Activated CD8-positive, alpha-beta memory T cell treated with anti-CD3 and anti-CD28 coated beads for 36 hours (primary cell): ENCODE measurements around the gene DST. TPM values are rescaled to one million over a fixed set of nuclear protein-coding genes. Genes with fewer than 3 reads are reported as not detected.

Source experiments
- CTCF ChIA-PET: fragments of 350-600 bp; sonication (Branson Sonifier 250); formaldehyde crosslinking; loops from one replicate; lab custom pipeline; 2021; ENCODE audit warnings: antibody characterized with exemption; lab: Charles Lee
- POLR2A ChIA-PET: fragments of 350-600 bp; sonication (Branson Sonifier 250); formaldehyde crosslinking; loops from one replicate; lab custom pipeline; 2021; ENCODE audit warnings: antibody characterized with exemption; lab: Charles Lee
- total RNA-seq, 2 experiments: library from RNA; stranded (reverse); gene quantifications; one replicate each; pipeline ENCODE4 v1.2.3, GENCODE V29; 2021

The DST gene
- 1 to 10 TPM; 1.7 TPM for total RNA-seq

DNA sequence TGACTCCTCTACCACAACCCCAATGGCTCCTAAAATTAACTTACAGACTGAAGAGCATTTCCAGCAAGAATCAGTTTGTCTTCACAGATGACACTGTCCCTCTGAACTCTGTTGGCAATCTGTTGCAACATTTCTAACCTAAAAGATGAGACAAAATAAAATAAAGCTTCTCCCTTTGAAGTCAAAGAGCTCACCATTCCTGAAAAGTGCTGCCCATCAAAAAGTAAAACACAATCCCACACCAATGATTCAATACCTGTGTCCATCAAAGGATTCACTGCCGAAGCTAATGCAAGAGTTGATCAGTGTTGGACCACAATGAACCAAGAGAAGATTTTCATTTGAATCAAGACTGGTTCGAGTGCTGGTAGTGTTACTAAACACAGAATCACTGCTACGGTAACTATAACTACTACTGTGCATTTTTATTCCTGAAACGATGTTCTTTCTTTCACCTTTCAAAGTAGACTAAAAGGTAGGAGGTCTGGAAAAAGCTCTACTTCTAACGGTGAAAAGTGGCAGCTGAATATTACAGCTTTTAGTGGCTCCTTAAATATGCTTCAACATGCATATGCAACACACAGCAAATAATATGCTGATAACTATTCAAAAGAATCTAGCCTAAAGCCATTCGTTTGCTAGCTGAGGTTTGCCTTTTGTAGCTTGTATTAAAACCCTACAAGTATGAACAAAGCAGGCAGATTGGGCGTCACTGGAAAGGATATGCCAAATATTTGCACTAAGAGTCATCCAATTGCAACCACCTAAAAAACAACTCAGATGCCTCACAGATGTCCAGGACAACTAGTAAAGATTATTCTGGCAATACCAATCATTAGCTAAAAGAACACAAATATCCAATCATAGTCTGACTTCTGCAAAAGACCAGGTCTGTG, at the start of gene DST:
TSS of gene DST (minus strand) at position 524 of the 896 bp plus-strand sequence.
- CTCF ChIA-PET = no interaction called here
- POLR2A ChIA-PET = no interaction called here

- ChIA-PET POLR2A (no interaction called here), CTCF (no interaction called here)
Observed at GRCh38 chr6:56691814-56692213, 49.1 kb upstream of the DST start.

DNA sequence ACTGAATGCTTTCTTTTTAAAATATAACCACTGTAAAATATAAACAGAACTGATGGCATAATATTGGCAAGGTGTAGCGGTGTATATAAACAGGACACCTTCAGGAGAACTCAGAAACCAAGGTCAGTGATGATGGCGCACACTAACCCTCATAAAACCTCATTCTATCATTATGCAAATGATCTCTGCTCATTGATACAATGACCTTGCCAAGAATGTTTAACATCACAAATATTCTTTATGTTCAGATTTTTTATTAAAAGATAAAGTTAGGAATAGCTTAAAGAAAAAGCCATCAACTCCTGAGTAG, 48.6 kb upstream of the DST start:
- ChIA-PET CTCF (no interaction called here), POLR2A (no interaction called here)

DNA sequence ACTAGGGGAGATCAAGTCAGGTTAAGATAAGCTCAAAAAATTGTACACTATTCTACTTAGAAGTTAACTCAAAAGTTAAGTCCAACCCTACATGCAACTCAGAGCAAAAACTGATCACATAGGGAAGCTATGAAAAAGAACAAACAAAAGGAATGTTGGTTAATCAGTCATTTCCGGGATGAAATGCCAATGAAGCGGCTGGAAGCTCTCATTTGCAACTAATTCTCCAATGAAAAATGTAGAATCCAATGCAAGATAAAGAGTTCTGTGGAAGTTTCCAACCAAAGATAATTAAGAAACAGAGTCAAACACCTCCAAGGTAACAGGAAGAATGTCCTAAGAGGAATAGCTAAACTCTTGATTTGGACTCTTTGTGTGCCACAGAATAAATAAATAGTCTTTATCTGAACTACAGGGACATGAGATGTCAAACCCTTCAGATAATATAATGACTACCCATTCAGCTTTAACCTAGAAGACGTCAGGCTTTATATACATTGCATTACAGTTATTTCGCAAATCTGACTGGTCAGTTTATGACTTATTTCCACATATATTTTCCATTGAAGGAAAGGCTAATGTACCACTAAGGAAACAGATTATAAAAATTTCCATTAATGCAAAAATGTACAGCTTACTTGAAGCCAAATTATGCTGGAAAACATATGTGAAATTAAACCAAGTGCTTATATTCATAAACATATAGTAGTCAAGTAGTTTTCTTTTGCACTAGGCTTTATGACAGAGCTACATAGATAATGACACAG, 48.0 kb upstream of the DST start:
- ChIA-PET CTCF (no interaction called here), POLR2A (no interaction called here)

- CTCF ChIA-PET = no interaction called here
- POLR2A ChIA-PET = no interaction called here
Observed at GRCh38 chr6:56689663-56690062, 47.0 kb upstream of the DST start.

DNA sequence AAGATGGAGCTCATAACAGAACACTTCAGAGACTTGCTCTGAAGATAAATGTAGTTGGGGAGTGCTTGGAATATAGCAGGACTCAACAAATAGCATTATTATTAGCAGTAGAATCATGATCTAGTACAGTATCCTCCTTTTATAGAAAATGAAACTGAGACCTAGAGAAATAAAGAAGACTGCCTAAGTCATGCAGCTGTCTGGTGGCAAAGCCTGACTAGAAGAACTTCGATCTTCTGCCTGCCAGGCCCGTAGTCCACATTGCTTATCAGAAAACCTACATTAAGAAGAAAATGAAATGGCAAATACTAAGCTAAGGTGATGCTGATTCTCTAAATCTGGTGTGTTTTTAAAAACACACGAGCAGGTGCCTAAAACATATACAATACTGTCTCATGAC, 46.4 kb upstream of the DST start:
- CTCF ChIA-PET = no interaction called here
- POLR2A ChIA-PET = no interaction called here

DNA sequence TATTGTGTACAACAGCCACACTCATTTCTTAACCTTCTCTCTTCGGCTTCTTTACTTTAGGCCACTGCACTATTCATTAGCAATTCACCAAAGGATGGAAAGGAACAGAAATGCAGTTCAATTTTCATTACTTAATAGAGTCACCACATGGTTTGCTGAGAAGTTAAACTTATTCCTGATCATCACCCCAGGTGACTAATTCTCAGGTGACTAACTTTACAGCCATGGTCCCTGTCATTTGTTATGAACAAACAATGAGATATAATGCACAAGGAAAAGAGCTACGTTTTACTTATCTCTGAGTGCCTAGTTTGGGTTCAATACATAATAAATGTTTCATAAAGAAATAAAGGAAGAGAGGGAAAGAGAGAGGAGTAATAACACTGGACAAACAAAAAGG, 45.8 kb upstream of the DST start:
- POLR2A ChIA-PET = no interaction called here
- CTCF ChIA-PET = no interaction called here

DNA sequence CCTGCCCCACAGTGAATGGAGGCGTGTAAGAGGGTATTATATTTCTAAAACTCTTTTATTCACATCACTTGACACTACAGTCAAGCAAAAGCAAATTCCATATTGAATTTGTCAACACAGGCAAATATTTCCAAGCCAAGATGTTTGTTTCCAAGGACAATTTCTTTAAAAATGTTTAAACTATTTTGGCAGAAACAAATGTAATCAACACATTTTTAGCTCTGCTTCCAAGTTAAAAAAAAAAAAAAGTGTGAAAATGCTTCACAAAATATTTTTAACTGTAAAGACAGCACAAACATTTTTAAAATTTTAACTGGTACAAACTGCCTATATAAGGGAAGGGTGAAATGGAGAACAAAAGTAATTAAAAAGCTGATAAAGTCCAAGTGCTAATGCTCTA, 44.9 kb upstream of the DST start:
- ChIA-PET POLR2A (no interaction called here), CTCF (no interaction called here)

DNA sequence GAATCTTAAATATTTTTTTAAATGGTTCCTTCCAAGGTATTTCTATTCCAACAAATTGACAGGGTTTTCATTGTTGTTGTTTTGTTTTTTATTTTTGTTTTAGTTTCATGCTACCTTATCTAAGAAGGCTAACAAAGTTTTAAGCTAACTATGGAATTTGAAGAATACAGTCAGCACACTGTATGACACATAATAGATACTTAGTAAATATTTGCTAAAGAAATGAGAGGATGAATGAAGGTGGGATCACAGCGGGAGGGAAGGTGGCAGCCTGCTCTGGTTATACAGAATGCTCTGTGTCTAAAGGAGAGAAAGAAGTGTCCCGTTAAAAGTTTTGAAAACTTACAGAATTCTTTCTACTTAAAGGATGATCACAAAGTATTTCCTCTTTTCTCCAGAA, 43.7 kb upstream of the DST start:
- ChIA-PET POLR2A (no interaction called here), CTCF (no interaction called here)

GRCh38 chr6:56685994-56686393, 43.3 kb upstream of the DST start:
- POLR2A ChIA-PET = no interaction called here
- CTCF ChIA-PET = no interaction called here

DNA sequence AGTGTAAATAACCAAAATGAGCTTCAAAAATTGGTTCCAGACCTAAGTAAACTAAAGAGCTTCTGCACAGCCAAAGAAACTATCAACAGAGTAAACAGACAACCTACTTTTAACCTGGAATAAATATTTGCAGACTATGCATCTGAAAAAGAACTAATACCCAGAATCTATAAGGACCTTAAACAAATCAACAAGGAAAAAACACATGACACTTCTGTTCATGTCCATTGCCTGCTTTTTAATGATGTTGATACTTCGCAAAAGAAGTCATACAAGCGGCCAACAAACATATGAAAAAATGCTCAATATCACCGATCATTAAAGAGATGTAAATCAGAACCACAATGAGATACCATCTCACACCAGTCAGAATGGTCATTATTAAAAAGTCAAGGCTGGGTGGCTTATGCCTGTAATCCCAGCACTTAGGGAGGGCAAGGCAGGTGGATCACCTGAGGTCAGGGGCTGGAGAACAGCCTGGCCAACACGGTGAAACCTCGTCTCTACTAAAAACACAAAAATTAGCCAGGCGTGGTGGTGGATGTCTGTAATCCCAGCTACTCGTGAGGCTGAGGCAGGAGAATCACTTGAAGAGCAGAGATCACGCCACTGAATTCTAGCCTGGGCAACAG, 42.5 kb upstream of the DST start:
- ChIA-PET CTCF (no interaction called here), POLR2A (no interaction called here)

DNA sequence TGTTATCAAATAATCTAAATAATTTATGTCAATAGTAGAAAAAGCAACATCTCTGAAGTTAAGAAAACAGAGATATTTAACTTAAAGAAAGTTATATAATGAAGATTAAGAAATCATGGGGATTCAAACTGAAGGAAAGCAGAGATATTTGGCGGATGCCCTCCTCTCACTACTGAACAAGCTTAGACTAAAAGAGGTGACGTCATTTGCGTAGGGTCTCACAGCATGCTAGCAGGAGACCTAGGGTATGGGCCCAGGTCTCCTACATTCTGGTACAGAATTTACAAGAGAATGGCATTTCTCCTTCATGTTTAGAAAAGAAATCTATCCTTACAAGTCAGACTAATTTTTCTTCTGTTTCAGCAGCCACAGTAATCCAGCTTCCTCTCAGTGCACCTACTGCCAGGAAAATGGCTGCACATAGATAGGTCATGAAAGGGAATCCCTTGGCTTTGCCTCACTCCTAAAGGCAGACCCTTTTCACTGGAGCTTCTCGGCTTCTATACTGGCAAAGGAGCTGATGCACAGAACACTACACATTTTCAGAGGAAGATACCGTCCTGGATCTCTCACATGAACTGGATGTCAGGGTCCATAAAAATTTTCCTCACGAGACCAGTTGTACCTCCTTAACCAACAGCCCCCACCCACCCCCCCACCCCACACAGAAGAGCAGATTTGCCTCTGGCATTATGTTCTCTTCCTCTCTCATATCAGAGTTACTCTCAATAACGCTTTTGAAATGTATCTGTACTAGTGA, 41.8 kb upstream of the DST start:
- ChIA-PET CTCF (no interaction called here), POLR2A (no interaction called here)

DNA sequence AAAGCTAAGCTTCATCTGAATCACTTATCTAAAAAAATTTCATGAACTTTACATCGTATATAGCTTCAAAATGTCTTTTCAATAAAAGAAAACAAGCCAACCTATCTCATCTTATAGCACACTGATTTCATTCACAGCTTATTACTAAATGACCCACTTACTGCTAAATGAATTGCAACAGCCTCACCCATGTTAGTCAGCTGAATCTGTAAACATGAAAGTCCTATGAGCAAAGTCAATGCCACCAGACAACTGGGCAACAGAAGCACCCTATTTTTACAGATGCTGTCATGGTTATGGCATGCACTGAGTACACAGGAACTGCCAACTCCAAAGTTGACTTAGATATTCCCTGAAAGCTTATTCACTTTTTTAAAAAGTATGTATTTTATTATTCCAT, 41.2 kb upstream of the DST start:
- POLR2A ChIA-PET = no interaction called here
- CTCF ChIA-PET = no interaction called here

- ChIA-PET CTCF (no interaction called here), POLR2A (no interaction called here)
Observed at GRCh38 chr6:56682635-56683034, 39.9 kb upstream of the DST start.

GRCh38 chr6:56677559-56677958, 34.9 kb upstream of the DST start:
- POLR2A ChIA-PET = no interaction called here
- CTCF ChIA-PET = no interaction called here

DNA sequence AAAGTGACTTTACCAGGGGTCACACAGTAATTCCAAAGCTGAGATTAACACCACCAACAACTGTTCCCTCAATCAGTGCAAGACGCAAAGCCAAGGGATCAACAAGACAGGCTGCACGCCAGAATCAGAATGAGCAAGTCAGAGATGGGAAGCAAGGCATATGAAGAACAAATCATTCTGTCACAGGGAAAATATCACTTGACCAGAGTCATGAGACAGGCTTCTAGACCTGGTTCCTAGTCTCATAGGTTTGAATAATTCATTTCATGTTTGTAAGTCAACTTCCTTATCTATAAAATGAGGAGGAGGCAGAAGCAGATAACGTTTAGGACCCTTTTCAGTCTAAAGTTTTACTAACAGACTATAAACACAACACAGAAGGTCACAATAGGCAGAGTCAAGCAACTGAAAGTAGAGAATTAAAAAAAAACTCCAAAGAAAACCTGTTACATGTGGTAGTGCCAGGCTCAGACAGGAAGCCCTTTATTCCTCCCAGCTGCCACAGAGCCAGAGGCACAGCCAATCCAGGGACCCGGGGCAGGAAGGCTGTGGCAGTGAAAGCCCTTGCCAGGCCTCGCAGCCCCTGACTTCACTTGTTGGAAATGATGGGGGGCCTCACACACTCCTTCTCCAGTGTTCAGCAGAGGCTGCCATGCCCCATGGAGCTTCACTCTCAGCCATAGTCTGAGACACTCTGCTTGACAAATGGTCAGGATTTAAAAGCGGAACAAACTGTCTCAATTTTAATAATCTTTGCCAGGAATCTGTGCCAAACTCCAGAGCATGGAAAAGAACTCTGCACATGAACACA, 29.2 kb upstream of the DST start:
- POLR2A ChIA-PET = no interaction called here
- CTCF ChIA-PET = no interaction called here

- ChIA-PET CTCF (no interaction called here), POLR2A (no interaction called here)
Observed at GRCh38 chr6:56671160-56671559, 28.5 kb upstream of the DST start.

DNA sequence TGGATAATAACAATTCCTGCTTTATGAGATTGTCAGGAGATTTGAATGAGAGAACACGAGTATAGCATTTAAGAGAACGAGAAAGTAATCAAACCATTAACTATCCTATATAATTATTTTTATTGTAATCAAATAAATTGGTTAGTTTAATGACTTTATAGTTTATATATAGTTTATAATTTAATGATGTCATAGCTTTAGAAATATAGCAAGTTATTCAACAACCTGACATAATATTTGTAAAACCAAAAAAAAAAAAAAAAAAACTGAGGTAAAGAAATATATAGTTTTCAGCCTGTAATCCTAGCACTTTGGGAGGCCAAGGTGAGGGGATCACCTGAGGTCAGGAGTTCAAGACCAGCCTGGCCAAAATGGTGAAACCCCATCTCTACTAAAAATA, 26.4 kb upstream of the DST start:
- CTCF ChIA-PET = no interaction called here
- POLR2A ChIA-PET = no interaction called here

DNA sequence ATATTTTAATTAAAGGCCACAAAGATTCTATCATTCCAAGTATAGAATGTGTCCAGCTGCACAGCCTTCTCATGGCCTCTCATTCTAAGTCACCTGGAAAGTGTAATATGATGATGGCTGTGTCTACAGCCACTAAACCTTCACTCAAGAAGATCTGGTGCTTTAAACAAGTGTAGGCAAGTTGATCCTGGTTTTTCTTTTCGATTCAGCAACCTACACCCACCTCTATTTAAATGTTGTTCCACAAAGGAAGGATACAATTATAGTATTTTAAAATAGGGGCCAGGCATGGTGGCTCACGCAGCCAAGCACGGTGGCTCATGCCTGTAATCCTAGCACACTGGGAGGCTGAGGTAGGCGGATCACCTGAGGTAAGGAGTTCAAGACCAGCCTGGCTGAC, 25.5 kb upstream of the DST start:
- POLR2A ChIA-PET = no interaction called here
- CTCF ChIA-PET = no interaction called here
